GM13977 (cell line): Measurements from ENCODE around the gene RIC1.
A peak's percentile ranks its signal among the peaks of the same experiment; 100 is the strongest.
"Not testable (repeated sequence)": the region's sequence is repeated elsewhere in the genome, so short reads cannot be mapped to it uniquely, and the experiment has no call there.

Experiments
- DNase-seq: peaks from one replicate; pipeline ENCODE4 v3.0.0; 2012; ENCODE audit warnings: low spot score
- in situ Hi-C: fragments of 300-500 bp; cut with MboI; formaldehyde crosslinking; loops from one replicate; pipeline ENCODE4 v1.12.0; 2022; ENCODE audit warnings: low sequenced_read_pairs, low pct_unique_long_range_greater_than_20kb, mixed read lengths, inconsistent platforms; ENCODE audit not compliant: unreplicated experiment
- TF ChIP-seq, protein P1 (sequence below): IDR thresholded peaks from 2 replicates; pipeline ENCODE4 v1.5.1; 2012; ENCODE audit warnings: mild to moderate bottlenecking, control low read depth; ENCODE audit not compliant: insufficient read depth; ENCODE audit errors: extremely low read depth, missing control alignments

The RIC1 gene

DNA sequence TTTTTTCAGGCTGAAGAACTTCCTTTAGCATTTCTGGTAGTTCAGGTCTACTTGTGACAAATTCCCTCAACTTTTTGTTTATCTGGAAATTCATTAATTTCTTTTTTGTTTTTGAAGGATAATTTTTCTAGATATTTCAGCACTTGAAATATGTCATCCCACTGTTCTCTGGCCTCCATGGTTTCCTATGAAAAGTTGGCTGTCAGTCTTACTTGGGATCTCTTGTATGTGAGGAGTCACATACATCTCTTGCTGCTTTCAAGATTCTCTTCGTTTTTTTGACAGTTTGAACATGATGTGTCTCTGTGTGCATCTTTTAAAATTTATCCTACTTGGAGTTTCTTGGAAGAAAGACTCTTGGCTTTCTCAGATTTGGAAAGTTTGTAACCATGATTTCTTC, 79.5 kb downstream of the RIC1 start:
- DNase-seq: no peak
- TF ChIP-seq, protein P1, sequence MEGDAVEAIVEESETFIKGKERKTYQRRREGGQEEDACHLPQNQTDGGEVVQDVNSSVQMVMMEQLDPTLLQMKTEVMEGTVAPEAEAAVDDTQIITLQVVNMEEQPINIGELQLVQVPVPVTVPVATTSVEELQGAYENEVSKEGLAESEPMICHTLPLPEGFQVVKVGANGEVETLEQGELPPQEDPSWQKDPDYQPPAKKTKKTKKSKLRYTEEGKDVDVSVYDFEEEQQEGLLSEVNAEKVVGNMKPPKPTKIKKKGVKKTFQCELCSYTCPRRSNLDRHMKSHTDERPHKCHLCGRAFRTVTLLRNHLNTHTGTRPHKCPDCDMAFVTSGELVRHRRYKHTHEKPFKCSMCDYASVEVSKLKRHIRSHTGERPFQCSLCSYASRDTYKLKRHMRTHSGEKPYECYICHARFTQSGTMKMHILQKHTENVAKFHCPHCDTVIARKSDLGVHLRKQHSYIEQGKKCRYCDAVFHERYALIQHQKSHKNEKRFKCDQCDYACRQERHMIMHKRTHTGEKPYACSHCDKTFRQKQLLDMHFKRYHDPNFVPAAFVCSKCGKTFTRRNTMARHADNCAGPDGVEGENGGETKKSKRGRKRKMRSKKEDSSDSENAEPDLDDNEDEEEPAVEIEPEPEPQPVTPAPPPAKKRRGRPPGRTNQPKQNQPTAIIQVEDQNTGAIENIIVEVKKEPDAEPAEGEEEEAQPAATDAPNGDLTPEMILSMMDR: no peak
- in situ Hi-C loops: no loop called here

DNA sequence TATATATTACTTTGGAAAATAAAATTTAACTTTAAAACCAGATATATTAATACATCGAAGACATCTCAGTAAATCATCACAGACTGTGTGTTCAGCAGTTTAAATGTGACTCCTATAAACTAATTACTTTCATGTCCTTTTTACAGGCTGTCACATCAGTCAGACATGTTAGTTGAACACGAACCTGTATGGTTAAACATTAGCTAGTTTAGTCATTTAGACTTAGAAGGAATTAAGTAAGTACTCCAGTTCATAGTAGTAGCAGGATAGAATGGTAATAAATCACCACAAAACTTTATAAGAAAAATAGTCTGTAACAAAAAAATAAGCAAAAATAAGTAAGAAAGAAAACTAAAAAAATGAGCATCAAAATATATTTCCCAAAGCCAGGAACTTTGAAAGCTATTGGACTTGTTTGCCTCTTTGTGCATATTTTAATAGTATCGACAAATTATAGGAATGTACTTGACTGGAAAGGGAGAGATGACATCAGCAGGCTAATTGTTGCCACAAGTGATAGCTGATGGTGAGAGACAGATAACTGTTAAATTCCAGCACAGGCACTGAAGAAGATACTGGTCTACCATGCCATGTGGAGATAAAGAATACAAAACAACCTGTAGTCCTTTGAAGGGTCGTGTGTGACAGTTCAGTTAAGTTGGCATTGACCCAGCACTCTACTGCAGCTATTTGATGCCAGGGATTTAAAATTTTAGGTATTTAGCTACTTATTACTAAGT, 83.9 kb downstream of the RIC1 start:
- DNase-seq: no peak
- in situ Hi-C loops: no loop called here
- TF ChIP-seq, protein P1: no peak

DNA sequence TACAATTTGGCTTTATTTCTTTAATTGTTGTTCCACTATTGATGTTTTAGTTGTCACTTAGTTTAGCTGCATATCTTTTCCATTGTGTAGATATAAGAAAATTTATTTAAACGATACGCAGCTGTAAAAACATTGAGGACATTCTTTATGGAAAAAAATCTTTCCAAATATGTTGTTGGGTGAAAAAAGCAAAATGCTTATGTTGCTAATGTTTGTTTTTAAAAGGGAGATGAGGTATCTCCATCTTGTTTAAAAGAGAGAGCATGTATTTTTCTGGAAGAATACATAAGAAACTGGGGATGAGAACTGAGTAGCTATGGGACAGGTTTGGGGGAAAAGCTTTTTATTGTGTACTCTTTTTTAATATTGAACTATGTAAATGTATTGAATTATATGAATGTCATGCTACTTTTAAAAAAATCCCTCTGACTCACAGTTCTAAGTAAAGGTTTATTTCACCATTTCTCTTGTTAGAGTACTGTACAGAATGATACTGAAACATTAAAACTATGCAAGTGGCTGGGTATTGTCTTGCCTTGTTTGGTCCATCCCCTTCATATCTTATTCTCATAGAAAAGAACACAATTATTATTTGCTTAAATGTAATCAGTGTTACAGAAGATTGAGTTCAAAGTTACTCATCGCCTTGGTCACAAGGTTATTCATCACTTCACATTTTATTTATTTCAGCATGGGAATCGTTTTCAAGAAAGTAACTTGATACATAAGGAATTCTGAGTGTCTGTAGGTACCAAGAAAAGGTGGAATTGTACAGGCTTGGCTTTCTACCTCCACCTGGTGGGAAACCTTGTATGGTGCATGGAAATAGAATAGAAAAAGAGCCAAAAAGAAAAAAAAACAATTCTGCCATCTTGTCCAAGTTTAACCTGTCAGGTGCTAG, 85.8 kb downstream of the RIC1 start:
- in situ Hi-C loops: no loop called here
- DNase-seq: no peak

DNA sequence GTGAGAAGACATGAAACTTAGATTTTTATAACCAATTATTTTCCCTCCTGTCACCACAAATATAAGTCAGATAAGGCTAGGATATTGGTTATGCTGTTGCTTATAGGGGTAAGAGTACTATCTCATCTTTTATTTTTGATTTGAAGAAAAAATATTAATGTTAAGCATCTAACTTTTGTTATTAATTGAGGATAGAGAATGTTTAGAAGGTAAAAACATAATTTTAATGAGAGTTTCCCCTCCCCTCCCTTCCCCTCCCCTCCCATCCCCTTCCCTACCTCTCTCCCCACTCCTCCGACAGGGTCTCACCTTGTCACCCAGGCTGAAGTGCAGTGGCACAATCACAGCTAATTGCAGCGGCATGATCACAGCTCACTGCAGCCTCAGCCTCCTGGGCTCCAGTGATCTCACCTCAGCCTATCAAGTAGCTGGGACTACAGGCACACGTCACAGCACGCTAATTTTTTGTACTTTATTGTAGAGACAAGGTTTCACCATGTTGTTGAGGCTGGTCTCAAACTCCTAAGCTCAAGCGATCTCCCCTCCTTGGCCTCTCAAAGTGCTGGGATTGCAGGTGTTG, 86.7 kb downstream of the RIC1 start:
- DNase-seq: no peak

More for the DNA sequence above, 85.8 kb downstream of the RIC1 start:
- TF ChIP-seq, protein P1: peak; percentile 26

DNA sequence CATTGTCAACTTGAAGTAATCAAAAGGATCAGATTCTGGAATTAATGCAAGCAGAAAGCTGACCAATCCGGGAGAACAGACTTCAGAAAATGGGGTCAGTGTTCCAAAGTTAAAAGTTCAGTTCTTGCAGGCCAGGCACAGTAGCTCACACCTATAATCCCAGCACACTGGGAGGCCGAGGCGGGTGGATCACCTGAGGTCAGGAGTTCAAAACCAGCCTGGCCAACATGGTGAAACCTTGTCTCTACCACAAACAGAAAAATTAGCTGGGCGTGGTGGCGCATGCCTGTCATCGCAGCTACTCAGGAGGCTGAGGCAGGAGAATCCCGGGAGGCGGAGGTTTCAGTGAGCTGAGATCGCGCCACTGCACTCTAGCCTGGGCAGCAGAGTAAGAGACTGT, 88.5 kb downstream of the RIC1 start:
- in situ Hi-C loops, DNase-seq: not testable (repeated sequence)

More for the DNA sequence above, 86.7 kb downstream of the RIC1 start:
- in situ Hi-C loops: no loop called here
- TF ChIP-seq, protein P1: no peak

DNA sequence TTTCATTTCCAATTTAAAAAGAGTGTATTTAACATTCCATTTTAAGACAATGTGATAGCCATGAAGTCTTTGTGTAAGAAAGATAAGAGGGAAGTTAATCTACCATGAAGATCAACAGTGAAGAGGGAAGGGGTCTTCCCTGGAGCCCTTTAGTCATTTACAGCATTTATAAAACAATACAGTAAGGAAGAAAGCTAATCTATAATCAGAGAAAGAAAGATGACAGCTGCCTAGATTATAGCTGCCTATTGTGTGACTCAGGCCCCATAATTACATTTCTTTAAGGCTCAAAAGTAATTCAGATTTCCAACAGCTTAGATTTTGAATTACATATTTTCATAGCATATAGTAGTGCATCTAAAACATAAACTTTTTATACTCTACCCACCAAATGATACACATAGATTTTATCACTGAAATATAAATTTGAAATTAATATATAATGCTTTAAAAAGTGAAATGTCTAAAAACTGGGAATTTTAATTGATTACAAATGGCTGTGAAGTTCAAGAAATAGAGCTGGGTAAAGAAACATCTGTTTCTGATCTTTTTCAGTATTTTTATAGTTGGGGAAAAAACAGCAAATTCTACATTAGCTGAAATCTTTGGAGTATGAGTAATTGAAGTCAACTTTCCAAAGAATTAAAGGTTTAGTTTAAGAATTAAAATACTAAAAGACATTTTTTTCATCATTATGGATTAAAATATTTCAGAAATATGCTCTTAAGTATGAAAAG, 89.6 kb downstream of the RIC1 start:
- DNase-seq: no peak
- TF ChIP-seq, protein P1: no peak
- in situ Hi-C loops: no loop called here
